Breast epithelium (tissue), 4 donors: Measurements from ENCODE around the gene HDAC2. TPM values are rescaled to one million over a fixed set of nuclear protein-coding genes. Genes with fewer than 3 reads are reported as not detected.

Experiments
- DNase-seq, 2 donors: peaks; one replicate each; pipeline ENCODE4 v3.0.0-alpha.2; 2019; ENCODE audit warnings: low spot score in 2 of 2
- H3K27ac ChIP-seq, 2 donors: fragments of 200-600 bp; sonication (generic) in 1 of 2; one replicate each; pipeline ENCODE4 v1.5.1; 2016 to 2019; ENCODE audit warnings: mild to moderate bottlenecking in 1 of 2
- H3K27me3 ChIP-seq, 2 donors: fragments of 200-600 bp; sonication (generic) in 1 of 2; one replicate each; pipeline versions ENCODE4 v1.5.1 to v1.6.0; 2017 to 2019; ENCODE audit warnings: control low read depth in 1 of 2, mild to moderate bottlenecking in 1 of 2
- H3K36me3 ChIP-seq: fragments of 200-600 bp; one replicate; pipeline ENCODE4 v1.5.1; 2019
- H3K4me1 ChIP-seq, 2 donors: fragments of 200-600 bp; sonication (generic); one replicate each; pipeline ENCODE4 v1.5.1; 2016 to 2019; ENCODE audit warnings: control low read depth in 1 of 2
- H3K4me3 ChIP-seq, 3 donors: fragments of 200-600 bp; sonication (generic); 1 replicate in 2 of 3; 2 replicates in 1 of 3; pipeline ENCODE4 v1.5.1; 2016 to 2019; ENCODE audit warnings: mild to moderate bottlenecking in 3 of 3, moderate library complexity in 2 of 3
- H3K9me3 ChIP-seq, 2 donors: fragments of 200-600 bp; sonication (generic) in 1 of 2; one replicate each; pipeline ENCODE4 v1.5.1; 2016 to 2019; ENCODE audit warnings: control low read depth in 1 of 2
- POLR2A ChIP-seq: fragments of 450-650 bp; IDR thresholded peaks from one replicate; pipeline ENCODE4 v1.6.1; 2016; ENCODE audit warnings: antibody characterized with exemption, mild to moderate bottlenecking, moderate library complexity
- POLR2AphosphoS5 ChIP-seq, 3 donors: sonication (generic); formaldehyde crosslinking; IDR thresholded peaks; one replicate each; pipeline ENCODE4 v1.6.1; 2017; ENCODE audit warnings: antibody characterized with exemption in 3 of 3
- intact Hi-C: fragments of 100-400 bp; cut with DNase I; formaldehyde crosslinking; loops from one replicate; pipeline ENCODE4 v1.15.1; 2023; ENCODE audit warnings: low total_unique reads
- total RNA-seq, 3 donors: library from RNA; depleted of rRNA; stranded (reverse); fragments of >200 nt; gene quantifications; one replicate each; pipeline ENCODE4 v1.1.0, GENCODE V29; 2016
- TF ChIP-seq, protein P1 (sequence below), 3 donors: fragments of 450-650 bp; IDR thresholded peaks; one replicate each; pipeline ENCODE4 v1.5.1; 2016 to 2017; ENCODE audit warnings: antibody characterized with exemption in 3 of 3, mild to moderate bottlenecking in 3 of 3, moderate library complexity in 3 of 3

The HDAC2 gene
- total RNA-seq, 3 donors from 2014 or later, result 37.9 to 66.5 (median 63.5) TPM

DNA sequence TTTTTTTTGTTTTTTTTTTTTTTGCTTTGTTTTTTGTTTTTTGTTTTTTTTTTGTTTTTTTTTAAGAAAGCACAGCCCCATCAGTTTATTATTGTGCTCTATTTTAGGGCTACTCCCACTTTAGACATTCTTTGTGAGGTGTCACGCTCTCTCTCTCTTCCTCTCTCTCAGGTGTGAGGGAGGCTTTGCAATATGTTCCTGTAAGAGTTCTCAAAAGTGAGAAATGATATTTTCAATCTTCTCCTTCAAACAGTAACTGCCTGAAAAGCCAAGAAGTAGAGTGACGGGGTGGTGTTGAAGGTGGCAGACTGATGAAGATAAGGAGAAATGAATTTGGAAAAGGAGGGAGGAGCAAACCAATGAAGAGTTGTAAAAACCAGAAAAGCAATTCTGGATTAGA lies 28.3 kb upstream of the HDAC2 start:
- intact Hi-C loops, result loop anchor here (5.0 kb wide), 1 partner anchor 298 kb away; no protein-coding TSS in a partner anchor

DNA sequence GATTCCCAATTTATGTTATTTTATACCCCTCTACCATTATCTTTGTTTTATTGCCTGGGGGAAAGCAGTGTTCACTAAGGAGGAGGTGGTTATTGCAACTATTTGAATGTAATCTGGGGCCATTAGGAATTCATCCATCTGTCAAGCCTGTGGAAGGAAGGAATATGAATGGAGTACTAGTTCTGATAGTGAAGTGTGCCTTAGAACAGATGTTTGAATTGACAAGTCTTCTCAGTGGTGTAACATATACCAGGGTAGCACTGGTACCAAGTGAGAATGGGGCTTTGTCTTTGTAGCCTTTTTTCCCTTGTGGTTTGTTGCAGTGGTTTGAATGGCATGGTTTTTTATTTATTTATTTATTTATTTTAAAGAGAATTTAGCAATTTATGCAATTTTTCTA lies 27.9 kb upstream of the HDAC2 start:
- no peaks in the 10 kb centered on the region for H3K9me3 ChIP-seq
- TF ChIP-seq, protein P1, sequence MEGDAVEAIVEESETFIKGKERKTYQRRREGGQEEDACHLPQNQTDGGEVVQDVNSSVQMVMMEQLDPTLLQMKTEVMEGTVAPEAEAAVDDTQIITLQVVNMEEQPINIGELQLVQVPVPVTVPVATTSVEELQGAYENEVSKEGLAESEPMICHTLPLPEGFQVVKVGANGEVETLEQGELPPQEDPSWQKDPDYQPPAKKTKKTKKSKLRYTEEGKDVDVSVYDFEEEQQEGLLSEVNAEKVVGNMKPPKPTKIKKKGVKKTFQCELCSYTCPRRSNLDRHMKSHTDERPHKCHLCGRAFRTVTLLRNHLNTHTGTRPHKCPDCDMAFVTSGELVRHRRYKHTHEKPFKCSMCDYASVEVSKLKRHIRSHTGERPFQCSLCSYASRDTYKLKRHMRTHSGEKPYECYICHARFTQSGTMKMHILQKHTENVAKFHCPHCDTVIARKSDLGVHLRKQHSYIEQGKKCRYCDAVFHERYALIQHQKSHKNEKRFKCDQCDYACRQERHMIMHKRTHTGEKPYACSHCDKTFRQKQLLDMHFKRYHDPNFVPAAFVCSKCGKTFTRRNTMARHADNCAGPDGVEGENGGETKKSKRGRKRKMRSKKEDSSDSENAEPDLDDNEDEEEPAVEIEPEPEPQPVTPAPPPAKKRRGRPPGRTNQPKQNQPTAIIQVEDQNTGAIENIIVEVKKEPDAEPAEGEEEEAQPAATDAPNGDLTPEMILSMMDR (IDR thresholded peaks at IDR 0.05), result no peak
- no peak for TF ChIP-seq POLR2AphosphoS5 (IDR thresholded peaks at IDR 0.05)
- no peak for TF ChIP-seq POLR2A
- DNase-seq, result no peak
- H3K27me3 ChIP-seq, result no peaks in the 10 kb centered on the region
- no peaks in the 10 kb centered on the region for H3K36me3 ChIP-seq
- no peak overlapping the region for H3K27ac ChIP-seq
- intact Hi-C loops, result loop anchor here (5.0 kb wide), 1 partner anchor 298 kb away; no protein-coding TSS in a partner anchor
- no peak overlapping the region for H3K4me3 ChIP-seq
- no peaks in the 10 kb centered on the region for H3K4me1 ChIP-seq

More for the DNA sequence above, 28.3 kb upstream of the HDAC2 start:
- H3K36me3 ChIP-seq, result no peaks in the 10 kb centered on the region
- no peaks in the 10 kb centered on the region for H3K27me3 ChIP-seq
- H3K9me3 ChIP-seq, result no peaks in the 10 kb centered on the region
- no peaks in the 10 kb centered on the region for H3K4me1 ChIP-seq
- no peak for DNase-seq
- no peak overlapping the region for H3K4me3 ChIP-seq
- TF ChIP-seq POLR2AphosphoS5 (IDR thresholded peaks at IDR 0.05) (no peak), POLR2A (no peak)
- TF ChIP-seq, protein P1 (IDR thresholded peaks at IDR 0.05), result no peak
- H3K27ac ChIP-seq, result no peak overlapping the region

DNA sequence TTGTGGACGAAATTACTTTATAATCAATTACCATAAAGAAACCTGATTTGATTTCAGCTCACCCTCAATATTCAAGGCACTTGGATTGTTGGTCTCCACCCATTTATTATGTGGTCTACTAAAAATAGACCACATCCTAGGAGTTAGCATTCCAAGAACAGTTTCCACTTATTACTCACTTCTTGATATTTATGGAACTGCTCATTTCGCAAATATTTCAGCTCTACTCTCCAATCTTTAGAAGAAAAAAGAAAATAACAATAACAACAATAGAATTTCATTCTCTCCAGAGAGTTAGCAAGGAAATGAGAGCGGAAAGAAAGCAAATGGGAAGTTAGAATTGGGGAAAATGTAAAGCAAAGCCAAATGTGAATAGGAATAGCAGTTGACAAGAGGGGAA lies 26.2 kb upstream of the HDAC2 start:
- Histone ChIP-seq H3K27me3 (no peaks in the 10 kb centered on the region), H3K4me3 (no peak overlapping the region), H3K36me3 (no peaks in the 10 kb centered on the region), H3K27ac (no peak overlapping the region), H3K4me1 (no peaks in the 10 kb centered on the region), H3K9me3 (no peaks in the 10 kb centered on the region)
- TF ChIP-seq POLR2AphosphoS5 (IDR thresholded peaks at IDR 0.05), result no peak
- TF ChIP-seq, protein P1 (IDR thresholded peaks at IDR 0.05), result no peak
- no peak for TF ChIP-seq POLR2A
- intact Hi-C loops, result loop anchor here (5.0 kb wide), 1 partner anchor 300 kb away; no protein-coding TSS in a partner anchor
- no peak for DNase-seq

DNA sequence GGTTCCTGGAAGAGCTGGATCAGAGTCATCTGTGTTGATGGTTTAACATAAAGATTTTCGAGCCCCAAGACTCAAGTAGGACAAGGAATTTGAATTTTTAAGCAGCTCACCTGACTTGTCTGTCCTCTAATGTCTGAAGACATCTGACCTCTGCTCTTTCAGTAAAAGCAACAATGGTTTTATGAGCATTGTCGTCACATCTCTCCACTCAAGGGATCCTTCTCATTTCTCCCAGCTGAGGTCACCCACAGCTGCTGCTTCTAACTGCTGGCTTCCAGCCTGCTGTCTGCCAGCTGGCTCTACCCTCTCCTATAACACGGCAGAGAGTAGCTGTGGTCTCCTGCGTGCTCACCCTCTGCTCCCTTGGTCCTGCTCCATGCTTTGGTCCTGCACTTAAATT lies 24.7 kb upstream of the HDAC2 start:
- H3K9me3 ChIP-seq, result no peaks in the 10 kb centered on the region
- H3K36me3 ChIP-seq, result no peaks in the 10 kb centered on the region
- no peak overlapping the region for H3K27ac ChIP-seq
- DNase-seq, result no peak
- H3K27me3 ChIP-seq, result no peaks in the 10 kb centered on the region
- intact Hi-C loops, result loop anchor here (5.0 kb wide), 1 partner anchor 302 kb away; no protein-coding TSS in a partner anchor
- no peaks in the 10 kb centered on the region for H3K4me1 ChIP-seq
- no peak overlapping the region for H3K4me3 ChIP-seq
- TF ChIP-seq POLR2AphosphoS5 (IDR thresholded peaks at IDR 0.05), result no peak
- TF ChIP-seq, protein P1 (IDR thresholded peaks at IDR 0.05), result no peak

DNA sequence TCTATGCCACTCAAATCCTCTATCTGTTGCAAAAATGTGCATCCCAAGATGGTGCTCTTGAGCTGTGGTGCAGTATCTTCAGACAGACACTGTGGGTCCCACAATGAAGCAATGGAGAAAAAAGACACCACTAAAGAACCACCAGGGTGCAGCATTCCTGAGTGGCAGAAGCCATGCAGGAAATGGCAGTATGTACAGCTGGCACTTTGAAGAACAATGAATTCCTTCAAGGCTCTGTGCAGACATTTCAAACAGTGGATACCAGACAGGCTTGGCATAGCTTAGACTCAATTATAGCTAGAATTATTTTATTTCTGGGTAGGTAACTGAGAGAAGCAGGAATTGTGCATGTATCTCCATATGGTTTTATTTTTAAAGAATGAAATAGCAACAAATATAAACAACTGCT lies 24.0 kb upstream of the HDAC2 start:
- Histone ChIP-seq H3K9me3 (no peaks in the 10 kb centered on the region), H3K27ac (no peak overlapping the region), H3K4me3 (no peak overlapping the region), H3K27me3 (no peaks in the 10 kb centered on the region), H3K36me3 (no peaks in the 10 kb centered on the region), H3K4me1 (no peaks in the 10 kb centered on the region)
- intact Hi-C loops, result loop anchor here (5.0 kb wide), 1 partner anchor 302 kb away; no protein-coding TSS in a partner anchor
- no peak for TF ChIP-seq POLR2A
- TF ChIP-seq POLR2AphosphoS5 (IDR thresholded peaks at IDR 0.05), result no peak
- TF ChIP-seq, protein P1 (IDR thresholded peaks at IDR 0.05), result no peak
- no peak for DNase-seq
